Activated CD4-positive, CD25-positive, alpha-beta regulatory T cell treated with anti-CD3 and anti-CD28 coated beads, Interleukin-2, amount 50 U/mL, for 72 hours (primary cell): ENCODE data around the gene RFTN2.
"Not testable (repeated sequence)": the region's sequence is repeated elsewhere in the genome, so short reads cannot be mapped to it uniquely, and the experiment has no call there.

Experiments used
- DNase-seq: peaks from one replicate; pipeline ENCODE4 v3.0.0; 2021

The RFTN2 gene

GRCh38 chr2:197674060-197674459, 1.3 kb downstream of the RFTN2 start:
- no peak for DNase-seq

- DNase-seq, result no peak
Observed at GRCh38 chr2:197673606-197674005, 1.8 kb downstream of the RFTN2 start.

GRCh38 chr2:197673106-197673505, 2.3 kb downstream of the RFTN2 start:
- no peak for DNase-seq

GRCh38 chr2:197672371-197672893, 3.0 kb downstream of the RFTN2 start:
- no peak for DNase-seq

- no peak for DNase-seq
Observed at GRCh38 chr2:197669077-197669476, 6.3 kb downstream of the RFTN2 start.

GRCh38 chr2:197668296-197668695, 7.1 kb downstream of the RFTN2 start:
- DNase-seq, result no peak

GRCh38 chr2:197666277-197666676, 9.1 kb downstream of the RFTN2 start:
- no peak for DNase-seq

- DNase-seq, result no peak
Observed at GRCh38 chr2:197661626-197662025, 13.8 kb downstream of the RFTN2 start.

- DNase-seq, result no peak
Observed at GRCh38 chr2:197657562-197657961, 17.8 kb downstream of the RFTN2 start.

- no peak for DNase-seq
Observed at GRCh38 chr2:197647961-197648690, 27.3 kb downstream of the RFTN2 start.

- DNase-seq, result no peak
Observed at GRCh38 chr2:197641666-197642065, 33.7 kb downstream of the RFTN2 start.

- not testable (repeated sequence) for DNase-seq
Observed at GRCh38 chr2:197640571-197641122, 34.7 kb downstream of the RFTN2 start.

- no peak for DNase-seq
Observed at GRCh38 chr2:197633109-197633657, 42.2 kb downstream of the RFTN2 start.

- DNase-seq, result no peak
Observed at GRCh38 chr2:197628043-197628500, 47.3 kb downstream of the RFTN2 start.

- no peak for DNase-seq
Observed at GRCh38 chr2:197626965-197627625, 48.3 kb downstream of the RFTN2 start.

- DNase-seq, result no peak
Observed at GRCh38 chr2:197620133-197620532, 55.3 kb downstream of the RFTN2 start.

- DNase-seq, result no peak
Observed at GRCh38 chr2:197615016-197615652, 60.3 kb downstream of the RFTN2 start.

GRCh38 chr2:197614532-197614931, 60.9 kb downstream of the RFTN2 start:
- no peak for DNase-seq

GRCh38 chr2:197613509-197613987, 61.8 kb downstream of the RFTN2 start:
- DNase-seq, result no peak

GRCh38 chr2:197606180-197606579, 69.2 kb downstream of the RFTN2 start:
- no peak for DNase-seq

- no peak for DNase-seq
Observed at GRCh38 chr2:197604117-197604860, 71.1 kb downstream of the RFTN2 start.

GRCh38 chr2:197601726-197602125, 73.7 kb downstream of the RFTN2 start:
- no peak for DNase-seq
